HG03135 (cell line): ENCODE results near the gene SLC23A2.
"Not testable (repeated sequence)": the region's sequence is repeated elsewhere in the genome, so short reads cannot be mapped to it uniquely, and the experiment has no call there.

Experiments used
- ATAC-seq: cut with Tn5 transposase; IDR thresholded peaks from one replicate; pipeline ENCODE4 v1.9.1; 2021; ENCODE audit warnings: mild to moderate bottlenecking, moderate library complexity; ENCODE audit not compliant: unreplicated experiment

SLC23A2 gene

GRCh38 chr20:4853757-4854560 lies 147.4 kb downstream of the SLC23A2 start:
- ATAC-seq = no peak

GRCh38 chr20:4853004-4853403 lies 148.3 kb downstream of the SLC23A2 start:
- no peak for ATAC-seq

- no peak for ATAC-seq
Measured at GRCh38 chr20:4850960-4851359, 150.3 kb downstream of the SLC23A2 start.

- not testable (repeated sequence) for ATAC-seq
Measured at GRCh38 chr20:4848829-4849228, 152.5 kb downstream of the SLC23A2 start.

- no peak for ATAC-seq
Measured at GRCh38 chr20:4848041-4848440, 153.3 kb downstream of the SLC23A2 start.

GRCh38 chr20:4846821-4847220 lies 154.5 kb downstream of the SLC23A2 start:
- no peak for ATAC-seq

GRCh38 chr20:4844751-4845465 lies 156.4 kb downstream of the SLC23A2 start:
- no peak for ATAC-seq

GRCh38 chr20:4844325-4844724 lies 157.0 kb downstream of the SLC23A2 start:
- no peak for ATAC-seq

GRCh38 chr20:4840801-4841200 lies 160.5 kb downstream of the SLC23A2 start:
- no peak for ATAC-seq

- ATAC-seq = no peak
Measured at GRCh38 chr20:4838526-4838925, 162.8 kb downstream of the SLC23A2 start.

GRCh38 chr20:4837760-4838159 lies 163.6 kb downstream of the SLC23A2 start:
- ATAC-seq = no peak

GRCh38 chr20:4836935-4837334 lies 164.4 kb downstream of the SLC23A2 start:
- no peak for ATAC-seq

GRCh38 chr20:4836473-4836872 lies 164.8 kb downstream of the SLC23A2 start:
- no peak for ATAC-seq

- ATAC-seq = no peak
Measured at GRCh38 chr20:4835244-4836177, 165.8 kb downstream of the SLC23A2 start.

- ATAC-seq = no peak
Measured at GRCh38 chr20:4833074-4833728, 168.1 kb downstream of the SLC23A2 start.

- ATAC-seq = no peak
Measured at GRCh38 chr20:4832469-4832868, 168.8 kb downstream of the SLC23A2 start.

GRCh38 chr20:4830696-4831095 lies 170.6 kb downstream of the SLC23A2 start:
- ATAC-seq = no peak

- ATAC-seq = no peak
Measured at GRCh38 chr20:4830259-4830658, 171.1 kb downstream of the SLC23A2 start.

GRCh38 chr20:4829514-4830215 lies 171.6 kb downstream of the SLC23A2 start:
- ATAC-seq = no peak
